ENCODE data around the gene CREB3.

- TF ChIP-seq POLR2AphosphoS5 (IDR thresholded peaks at IDR 0.05; ENCODE audit: low read depth, low read length) (no peak), POLR2A (IDR thresholded peaks at IDR 0.05; ENCODE audit: low read depth, low read length) (no peak), TAF1 (IDR thresholded peaks at IDR 0.05; ENCODE audit: low read depth, low read length) (no peak), PAX5 (IDR thresholded peaks at IDR 0.05; ENCODE audit: insufficient read depth, low read length, severe bottlenecking) (no peak), SPI1 (IDR thresholded peaks at IDR 0.05; ENCODE audit: low read depth, low read length) (no peak)
Observed at GRCh38 chr9:35745569-35745968, 13.1 kb downstream of the CREB3 start.

Data from GM12891 (cell line).